ENCODE measurements around the gene IL34. TPM values are rescaled to one million over a fixed set of nuclear protein-coding genes. Genes with fewer than 3 reads are reported as not detected.

Gene IL34
- total and polyA plus RNA-seq, 2 experiments from 2014 or later, result not detected

GRCh38 chr16:70702624-70703023 lies 56.3 kb downstream of the IL34 start:
- Histone ChIP-seq H2AFZ (0 out of 2 replicates have a peak overlapping the region, but pooled peaks have one; percentile 58), H3K4me2 (ENCODE audit: unreplicated experiment) (peak overlapping the region; percentile 38), H3K27me3 (replicated peaks; ENCODE audit: insufficient read depth) (no peaks in the 10 kb centered on the region)

GRCh38 chr16:70703041-70703834 lies 56.9 kb downstream of the IL34 start:
- H4K20me1 ChIP-seq (ENCODE audit: insufficient read depth), result no peaks in the 10 kb centered on the region
- no peaks in the 10 kb centered on the region for H3K27me3 ChIP-seq (replicated peaks; ENCODE audit: insufficient read depth)
- TF ChIP-seq EZH2phosphoT487 (IDR thresholded peaks at IDR 0.05; ENCODE audit: insufficient read depth, low read depth) (no peak), EZH2 (IDR thresholded peaks at IDR 0.05; ENCODE audit: insufficient read depth, poor library complexity, severe bottlenecking) (no peak)
- H3K4me3 ChIP-seq, result no peak overlapping the region
- H3K4me2 ChIP-seq (ENCODE audit: unreplicated experiment), result peak overlapping the region; percentile 38
- no peaks in the 10 kb centered on the region for H3K9me3 ChIP-seq (ENCODE audit: low read depth)
- H3K36me3 ChIP-seq (ENCODE audit: low read depth), result no peaks in the 10 kb centered on the region
- 2 to 3% methylated on average over 15 of the region's 16 CpGs for WGBS, 2 experiments (ENCODE audit: low coverage in 1 of 2, low lambda C conversion rate in 2 of 2, missing lambda C conversion rate in 2 of 2)
- H3K27ac ChIP-seq, result peak overlapping the region; percentile 98
- H3K79me2 ChIP-seq (ENCODE audit: insufficient read depth), result no peaks in the 10 kb centered on the region
- peak overlapping the region; percentile 58 for H2AFZ ChIP-seq
- peak overlapping the region; percentile 80 for H3K9ac ChIP-seq
- H3K9me2 ChIP-seq (ENCODE audit: insufficient read depth), result no peaks in the 10 kb centered on the region
- in situ Hi-C loops (cut with MboI), result no loop called here
- peaks cover 56% of the 10 kb centered on the region for H3K4me1 ChIP-seq (ENCODE audit: insufficient read depth)
- DNase-seq, result peak; percentile 99
- peaks cover 28% of the 10 kb centered on the region for H3F3A ChIP-seq (ENCODE audit: insufficient read depth)

More at GRCh38 chr16:70702624-70703023, 56.3 kb downstream of the IL34 start:
- Histone ChIP-seq H3K36me3 (ENCODE audit: low read depth) (no peaks in the 10 kb centered on the region), H3K27ac (peak overlapping the region; percentile 98), H3F3A (ENCODE audit: insufficient read depth) (peaks cover 28% of the 10 kb centered on the region), H3K79me2 (ENCODE audit: insufficient read depth) (no peaks in the 10 kb centered on the region), H3K9ac (peak overlapping the region; percentile 80), H3K4me1 (ENCODE audit: insufficient read depth) (peaks cover 54% of the 10 kb centered on the region), H3K4me3 (no peak overlapping the region), H4K20me1 (ENCODE audit: insufficient read depth) (no peaks in the 10 kb centered on the region), H3K9me3 (ENCODE audit: low read depth) (no peaks in the 10 kb centered on the region), H3K9me2 (ENCODE audit: insufficient read depth) (no peaks in the 10 kb centered on the region)
- DNase-seq, result no peak
- 68 to 69% methylated on average over 8 of the region's 8 CpGs for WGBS, 2 experiments (ENCODE audit: low coverage in 1 of 2, low lambda C conversion rate in 2 of 2, missing lambda C conversion rate in 2 of 2)
- in situ Hi-C loops (cut with MboI), result no loop called here
- TF ChIP-seq EZH2 (IDR thresholded peaks at IDR 0.05; ENCODE audit: insufficient read depth, poor library complexity, severe bottlenecking), result no peak
- TF ChIP-seq EZH2phosphoT487 (IDR thresholded peaks at IDR 0.05; ENCODE audit: insufficient read depth, low read depth), result no peak

- H3K79me2 ChIP-seq (ENCODE audit: insufficient read depth), result no peaks in the 10 kb centered on the region
- H3K36me3 ChIP-seq (ENCODE audit: low read depth), result no peaks in the 10 kb centered on the region
- peaks cover 56% of the 10 kb centered on the region for H3K4me1 ChIP-seq (ENCODE audit: insufficient read depth)
- in situ Hi-C loops (cut with MboI), result no loop called here
- peak overlapping the region; percentile 98 for H3K27ac ChIP-seq
- H3K9me2 ChIP-seq (ENCODE audit: insufficient read depth), result no peaks in the 10 kb centered on the region
- H3K27me3 ChIP-seq (replicated peaks; ENCODE audit: insufficient read depth), result no peaks in the 10 kb centered on the region
- H2AFZ ChIP-seq, result no peak overlapping the region
- no peak for DNase-seq
- H3K4me3 ChIP-seq, result no peak overlapping the region
- TF ChIP-seq EZH2 (IDR thresholded peaks at IDR 0.05; ENCODE audit: insufficient read depth, poor library complexity, severe bottlenecking) (no peak), EZH2phosphoT487 (IDR thresholded peaks at IDR 0.05; ENCODE audit: insufficient read depth, low read depth) (no peak)
- 57 to 61% methylated on average over 5 to 6 of the region's 6 CpGs for WGBS, 2 experiments (ENCODE audit: low coverage in 1 of 2, low lambda C conversion rate in 2 of 2, missing lambda C conversion rate in 2 of 2)
- no peaks in the 10 kb centered on the region for H4K20me1 ChIP-seq (ENCODE audit: insufficient read depth)
- peak overlapping the region; percentile 80 for H3K9ac ChIP-seq
- H3F3A ChIP-seq (ENCODE audit: insufficient read depth), result peaks cover 28% of the 10 kb centered on the region
- H3K9me3 ChIP-seq (ENCODE audit: low read depth), result no peaks in the 10 kb centered on the region
- H3K4me2 ChIP-seq (ENCODE audit: unreplicated experiment), result peak overlapping the region; percentile 11
Observed at GRCh38 chr16:70703835-70704381, 57.5 kb downstream of the IL34 start.

GRCh38 chr16:70704586-70704985 lies 58.2 kb downstream of the IL34 start:
- peak; percentile 62 for DNase-seq
- H3K4me3 ChIP-seq, result no peak overlapping the region
- no peak overlapping the region for H2AFZ ChIP-seq
- H3K27ac ChIP-seq, result peak overlapping the region; percentile 98
- no peaks in the 10 kb centered on the region for H4K20me1 ChIP-seq (ENCODE audit: insufficient read depth)
- peaks cover 28% of the 10 kb centered on the region for H3F3A ChIP-seq (ENCODE audit: insufficient read depth)
- in situ Hi-C loops (cut with MboI), result no loop called here
- 47 to 52% methylated on average over 11 of the region's 11 CpGs for WGBS, 2 experiments (ENCODE audit: low coverage in 1 of 2, low lambda C conversion rate in 2 of 2, missing lambda C conversion rate in 2 of 2)
- H3K9me3 ChIP-seq (ENCODE audit: low read depth), result no peaks in the 10 kb centered on the region
- no peaks in the 10 kb centered on the region for H3K36me3 ChIP-seq (ENCODE audit: low read depth)
- H3K4me2 ChIP-seq (ENCODE audit: unreplicated experiment), result peak overlapping the region; percentile 23
- H3K79me2 ChIP-seq (ENCODE audit: insufficient read depth), result no peaks in the 10 kb centered on the region
- no peaks in the 10 kb centered on the region for H3K27me3 ChIP-seq (replicated peaks; ENCODE audit: insufficient read depth)
- TF ChIP-seq EZH2phosphoT487 (IDR thresholded peaks at IDR 0.05; ENCODE audit: insufficient read depth, low read depth), result no peak
- no peaks in the 10 kb centered on the region for H3K9me2 ChIP-seq (ENCODE audit: insufficient read depth)
- H3K4me1 ChIP-seq (ENCODE audit: insufficient read depth), result peaks cover 56% of the 10 kb centered on the region
- peak overlapping the region; percentile 80 for H3K9ac ChIP-seq
